C4-2B (cell line): Measurements from ENCODE around the gene PARVG.

Source experiments
- ZFX ChIP-seq: fragments of 450-650 bp; IDR thresholded peaks from 2 replicates; pipeline ENCODE4 v1.6.1; 2017
- TF ChIP-seq, protein P1 (sequence below): fragments of 450-650 bp; conservative IDR thresholded peaks from 2 replicates; pipeline ENCODE4 v1.5.1; 2017; ENCODE audit warnings: mild to moderate bottlenecking

DNA sequence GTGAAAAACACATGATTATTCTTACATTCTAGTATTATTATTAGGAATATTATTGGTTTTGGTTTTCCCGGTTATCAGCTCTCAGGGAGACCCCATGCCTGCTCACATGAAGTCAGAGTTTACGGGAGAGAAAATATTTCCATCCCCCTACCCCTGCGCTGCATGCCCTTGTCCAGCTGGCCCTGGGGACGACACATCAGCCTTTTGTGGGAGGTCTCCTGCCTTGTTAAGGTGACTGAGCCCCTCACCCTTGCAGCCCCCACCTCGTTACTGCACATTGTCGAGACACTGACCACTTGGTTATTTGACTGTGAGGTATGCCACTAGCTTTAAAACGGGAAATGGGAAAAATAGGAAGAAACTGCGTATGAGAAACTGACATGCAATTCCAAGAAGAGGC lies 63.0 kb downstream of the PARVG start:
- TF ChIP-seq, protein P1, sequence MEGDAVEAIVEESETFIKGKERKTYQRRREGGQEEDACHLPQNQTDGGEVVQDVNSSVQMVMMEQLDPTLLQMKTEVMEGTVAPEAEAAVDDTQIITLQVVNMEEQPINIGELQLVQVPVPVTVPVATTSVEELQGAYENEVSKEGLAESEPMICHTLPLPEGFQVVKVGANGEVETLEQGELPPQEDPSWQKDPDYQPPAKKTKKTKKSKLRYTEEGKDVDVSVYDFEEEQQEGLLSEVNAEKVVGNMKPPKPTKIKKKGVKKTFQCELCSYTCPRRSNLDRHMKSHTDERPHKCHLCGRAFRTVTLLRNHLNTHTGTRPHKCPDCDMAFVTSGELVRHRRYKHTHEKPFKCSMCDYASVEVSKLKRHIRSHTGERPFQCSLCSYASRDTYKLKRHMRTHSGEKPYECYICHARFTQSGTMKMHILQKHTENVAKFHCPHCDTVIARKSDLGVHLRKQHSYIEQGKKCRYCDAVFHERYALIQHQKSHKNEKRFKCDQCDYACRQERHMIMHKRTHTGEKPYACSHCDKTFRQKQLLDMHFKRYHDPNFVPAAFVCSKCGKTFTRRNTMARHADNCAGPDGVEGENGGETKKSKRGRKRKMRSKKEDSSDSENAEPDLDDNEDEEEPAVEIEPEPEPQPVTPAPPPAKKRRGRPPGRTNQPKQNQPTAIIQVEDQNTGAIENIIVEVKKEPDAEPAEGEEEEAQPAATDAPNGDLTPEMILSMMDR: no peak
- no peak for TF ChIP-seq ZFX
